SK-N-SH (cell line): ENCODE data around the gene BMAL2.

Source experiments
- CHD2 ChIP-seq: fragments of 150-350 bp; IDR thresholded peaks from 2 replicates; pipeline ENCODE4 v1.6.1; 2018; ENCODE audit warnings: low read length; ENCODE audit not compliant: partially characterized antibody
- CTCF ChIP-seq: fragments of 200-600 bp; sonication (generic); IDR thresholded peaks from 2 replicates; pipeline ENCODE4 v1.6.1; 2017; ENCODE audit warnings: antibody characterized with exemption, mild to moderate bottlenecking, moderate library complexity
- EP300 ChIP-seq, 2 experiments: IDR thresholded peaks; 2 replicates each; pipeline versions ENCODE4 v1.4.0 to v1.6.1; 2012; ENCODE audit warnings: borderline replicate concordance in 1 of 2, low read depth in 1 of 2, low read length in 1 of 2
- FOXM1 ChIP-seq: IDR thresholded peaks from 2 replicates; pipeline ENCODE4 v1.4.0; 2012; ENCODE audit warnings: low read depth, mild to moderate bottlenecking
- GABPA ChIP-seq: IDR thresholded peaks from 2 replicates; pipeline ENCODE4 v1.4.0; 2012; ENCODE audit warnings: low read depth, mild to moderate bottlenecking
- NFIC ChIP-seq: IDR thresholded peaks from 2 replicates; pipeline ENCODE4 v1.4.0; 2012; ENCODE audit warnings: borderline replicate concordance
- NRF1 ChIP-seq: IDR thresholded peaks from 2 replicates; pipeline ENCODE4 v1.6.1; 2012; ENCODE audit warnings: low read depth, mild to moderate bottlenecking, low read length
- RAD21 ChIP-seq: IDR thresholded peaks from 2 replicates; pipeline ENCODE4 v1.6.1; 2012; ENCODE audit warnings: mild to moderate bottlenecking, low read length
- SIN3A ChIP-seq: IDR thresholded peaks from 2 replicates; pipeline ENCODE4 v1.6.1; 2012; ENCODE audit warnings: low read depth, mild to moderate bottlenecking, low read length, moderate library complexity, borderline replicate concordance
- TF ChIP-seq, protein P1 (sequence below): IDR thresholded peaks from 2 replicates; pipeline ENCODE4 v1.4.0; 2012; ENCODE audit warnings: low read depth, borderline replicate concordance

DNA sequence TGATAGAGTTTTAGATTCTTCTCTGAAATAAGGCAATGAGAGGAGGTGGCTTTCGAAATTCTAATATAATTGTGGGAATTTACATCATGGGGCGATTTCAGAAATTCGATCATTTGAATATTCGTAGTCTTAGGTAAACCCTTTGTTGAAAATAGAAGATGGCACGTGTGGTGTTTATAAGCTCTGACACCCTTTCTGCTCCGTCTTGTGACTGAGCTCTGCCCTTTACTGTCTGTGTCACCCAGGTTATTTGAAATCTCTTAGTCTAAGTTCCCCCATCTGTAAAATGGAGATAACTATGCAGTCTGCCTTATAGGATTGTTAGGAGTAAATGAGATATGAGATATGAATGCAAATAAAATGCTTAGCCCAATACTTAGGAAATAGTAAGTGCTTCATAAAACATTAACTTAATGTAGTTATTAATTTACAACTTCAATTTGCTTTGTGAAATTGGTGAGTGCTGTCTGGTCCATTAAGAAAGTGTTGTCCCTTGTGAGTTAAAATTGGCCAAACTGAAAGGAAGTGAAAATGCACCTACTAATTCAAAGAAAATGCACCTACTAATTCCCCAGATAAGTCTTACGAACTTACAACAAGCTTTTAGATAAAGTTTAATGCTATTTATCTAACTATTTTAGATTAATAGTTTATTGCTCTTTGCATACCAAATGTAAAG is 1.5 kb downstream of the BMAL2 start:
- TF ChIP-seq, protein P1, sequence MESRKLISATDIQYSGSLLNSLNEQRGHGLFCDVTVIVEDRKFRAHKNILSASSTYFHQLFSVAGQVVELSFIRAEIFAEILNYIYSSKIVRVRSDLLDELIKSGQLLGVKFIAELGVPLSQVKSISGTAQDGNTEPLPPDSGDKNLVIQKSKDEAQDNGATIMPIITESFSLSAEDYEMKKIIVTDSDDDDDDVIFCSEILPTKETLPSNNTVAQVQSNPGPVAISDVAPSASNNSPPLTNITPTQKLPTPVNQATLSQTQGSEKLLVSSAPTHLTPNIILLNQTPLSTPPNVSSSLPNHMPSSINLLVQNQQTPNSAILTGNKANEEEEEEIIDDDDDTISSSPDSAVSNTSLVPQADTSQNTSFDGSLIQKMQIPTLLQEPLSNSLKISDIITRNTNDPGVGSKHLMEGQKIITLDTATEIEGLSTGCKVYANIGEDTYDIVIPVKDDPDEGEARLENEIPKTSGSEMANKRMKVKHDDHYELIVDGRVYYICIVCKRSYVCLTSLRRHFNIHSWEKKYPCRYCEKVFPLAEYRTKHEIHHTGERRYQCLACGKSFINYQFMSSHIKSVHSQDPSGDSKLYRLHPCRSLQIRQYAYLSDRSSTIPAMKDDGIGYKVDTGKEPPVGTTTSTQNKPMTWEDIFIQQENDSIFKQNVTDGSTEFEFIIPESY, result no peak
- TF ChIP-seq CTCF (no peak), EP300 (IDR thresholded peaks at IDR 0.05; ENCODE audit: borderline replicate concordance in 1 of 2, low read depth in 1 of 2, low read length in 1 of 2) (no peak), NRF1 (no peak), GABPA (no peak), CHD2 (no peak), FOXM1 (no peak), SIN3A (no peak), NFIC (no peak), RAD21 (no peak)
